ENCODE measurements around the gene PLPP3. TPM values are rescaled to one million over a fixed set of nuclear protein-coding genes. Genes with fewer than 3 reads are reported as not detected.

Gene PLPP3
- total and polyA plus RNA-seq, 9 of the 15 experiments (the other 6 are each of a cell fraction or from before 2014, with no cell fraction given) = 0.07 to 0.54 (median 0.20) TPM

- TF ChIP-seq ATF1 (CRISPR knock-in tag; IDR thresholded peaks at IDR 0.05) (no peak), ATF1 (tag; IDR thresholded peaks at IDR 0.05) (peak; percentile 82), HEY1 (CRISPR knock-in tag; IDR thresholded peaks at IDR 0.05; ENCODE audit: borderline replicate concordance) (0 out of 2 replicates have a peak, but pooled peaks have one; percentile 66), ZNF639 (CRISPR knock-in tag; conservative IDR thresholded peaks at IDR 0.05 in 1 of 2, IDR thresholded peaks at IDR 0.05 in 1 of 2) (peak in 1 of 2 experiments; percentile 92; a peak in 2 of 4 replicates), MYC (IDR thresholded peaks at IDR 0.05; ENCODE audit: low read depth, low read length) (0 out of 2 replicates have a peak, but pooled peaks have one; percentile 35), MYC (CRISPR knock-in tag; IDR thresholded peaks at IDR 0.05; ENCODE audit: borderline replicate concordance, low read depth) (no peak), SMAD3 (CRISPR knock-in tag; conservative IDR thresholded peaks at IDR 0.05) (no peak), FOXJ3 (CRISPR knock-in tag; IDR thresholded peaks at IDR 0.05) (no peak), ESRRA (IDR thresholded peaks at IDR 0.05; ENCODE audit: borderline replicate concordance, low read depth) (peak; percentile 72; the same call in 1 of the 2 replicates), L3MBTL2 (IDR thresholded peaks at IDR 0.05) (peak; percentile 72), CXXC5 (CRISPR knock-in tag; IDR thresholded peaks at IDR 0.05) (peak; percentile 18; the same call in 1 of the 2 replicates), ZNF395 (CRISPR knock-in tag; IDR thresholded peaks at IDR 0.05) (peak; percentile 77), FOXA1 (IDR thresholded peaks at IDR 0.05; ENCODE audit: borderline replicate concordance) (no peak), LEF1 (IDR thresholded peaks at IDR 0.05) (peak; percentile 35; the same call in 1 of the 2 replicates), PBX2 (CRISPR knock-in tag; IDR thresholded peaks at IDR 0.05; ENCODE audit: low read depth) (no peak), PBX2 (tag; conservative IDR thresholded peaks at IDR 0.05; ENCODE audit: low read depth) (peak; percentile 15; the same call in 1 of the 2 replicates), ZNF445 (CRISPR knock-in tag; IDR thresholded peaks at IDR 0.05; ENCODE audit: low read depth) (no peak), FOXJ2 (tag; IDR thresholded peaks at IDR 0.05) (peak; percentile 69), SMAD4 (CRISPR knock-in tag; conservative IDR thresholded peaks at IDR 0.05) (peak; percentile 81), MYNN (IDR thresholded peaks at IDR 0.05) (no peak), MYNN (CRISPR knock-in tag; IDR thresholded peaks at IDR 0.05) (no peak), TEAD4 (IDR thresholded peaks at IDR 0.05; ENCODE audit: low read length) (0 out of 2 replicates have a peak, but pooled peaks have one; percentile 20), TEAD4 (CRISPR knock-in tag; IDR thresholded peaks at IDR 0.05; ENCODE audit: borderline replicate concordance) (no peak), TEAD2 (tag; IDR thresholded peaks at IDR 0.05) (peak; percentile 75), CREM (IDR thresholded peaks at IDR 0.05; ENCODE audit: low read depth) (peak; percentile 54), GABPA (tag; conservative IDR thresholded peaks at IDR 0.05; ENCODE audit: low read depth) (0 out of 2 replicates have a peak, but pooled peaks have one; percentile 22)
These were observed 76.6 kb downstream of the PLPP3 start (continued) for GRCh38 chr1:56502700-56503245.
